Common myeloid progenitor, CD34-positive (primary cell): Measurements from ENCODE around the gene PXK.

Source experiments
- CTCF ChIA-PET: fragments of 350-600 bp; sonication (Branson Sonifier 250); formaldehyde crosslinking; loops from one replicate; lab custom pipeline; 2021; ENCODE audit warnings: antibody characterized with exemption; lab: Charles Lee
- POLR2A ChIA-PET: fragments of 350-600 bp; sonication (Branson Sonifier 250); formaldehyde crosslinking; loops from one replicate; lab custom pipeline; 2021; ENCODE audit warnings: antibody characterized with exemption; lab: Charles Lee
- DNase-seq, 3 donors: peaks; one replicate each; pipeline versions ENCODE4 v3.0.0 to v3.0.0-alpha.2; 2013
- H3K27ac ChIP-seq, 2 experiments: 1 replicate in 1 of 2; 2 replicates in 1 of 2; pipeline ENCODE4 v1.7.0; 2013; ENCODE audit warnings: inconsistent platforms in 2 of 2, low read length in 2 of 2, mild to moderate bottlenecking in 2 of 2, low read depth in 1 of 2, moderate library complexity in 1 of 2; ENCODE audit not compliant: severe bottlenecking in 2 of 2, insufficient read depth in 1 of 2, poor library complexity in 1 of 2
- H3K27me3 ChIP-seq, 5 experiments: replicated peaks in 2 of 5; 1 replicate in 3 of 5; 2 replicates in 2 of 5; pipeline versions ENCODE4 v1.6.1 to v1.7.0; 2013; ENCODE audit warnings: low read length in 4 of 5, mild to moderate bottlenecking in 2 of 5, moderate library complexity in 2 of 5, inconsistent platforms in 1 of 5; ENCODE audit not compliant: insufficient read depth in 5 of 5, control insufficient read depth in 4 of 5
- H3K36me3 ChIP-seq, 4 experiments: 1 replicate in 2 of 4; 2 replicates in 2 of 4; pipeline versions ENCODE4 v1.6.1 to v1.7.0; 2013; ENCODE audit warnings: low read length in 3 of 4, control low read depth in 1 of 4, mild to moderate bottlenecking in 1 of 4; ENCODE audit not compliant: control insufficient read depth in 4 of 4, insufficient read depth in 4 of 4
- H3K4me1 ChIP-seq, 4 experiments: 1 replicate in 3 of 4; 2 replicates in 1 of 4; pipeline versions ENCODE4 v1.6.1 to v1.7.1; 2013; ENCODE audit warnings: low read length in 3 of 4, mild to moderate bottlenecking in 3 of 4, control low read depth in 1 of 4, inconsistent platforms in 1 of 4, moderate library complexity in 1 of 4; ENCODE audit not compliant: control insufficient read depth in 4 of 4, insufficient read depth in 4 of 4; ENCODE audit errors: control extremely low read depth in 1 of 4
- H3K4me3 ChIP-seq, 7 experiments: 1 replicate in 4 of 7; 2 replicates in 3 of 7; pipeline versions ENCODE4 v1.5.1 to v1.7.0; 2013; ENCODE audit warnings: mild to moderate bottlenecking in 7 of 7, low read length in 6 of 7, moderate library complexity in 6 of 7, inconsistent platforms in 2 of 7, low read depth in 2 of 7, control low read depth in 1 of 7; ENCODE audit not compliant: insufficient read depth in 4 of 7, control insufficient read depth in 1 of 7; ENCODE audit errors: extremely low read depth in 1 of 7
- H3K9me3 ChIP-seq, 5 experiments: 1 replicate in 4 of 5; 2 replicates in 1 of 5; pipeline versions ENCODE4 v1.6.1 to v1.7.1; 2013; ENCODE audit warnings: low read length in 4 of 5, mild to moderate bottlenecking in 2 of 5, inconsistent platforms in 1 of 5, low read depth in 1 of 5, moderate library complexity in 1 of 5; ENCODE audit not compliant: control insufficient read depth in 4 of 5, insufficient read depth in 2 of 5; ENCODE audit errors: control extremely low read depth in 1 of 5
- WGBS: methylation state at CpG from one replicate; pipeline ENCODE4 v1.1.5; 2013; ENCODE audit not compliant: insufficient coverage; 5-methylcytosine and 5-hydroxymethylcytosine counted together

PXK gene

DNA sequence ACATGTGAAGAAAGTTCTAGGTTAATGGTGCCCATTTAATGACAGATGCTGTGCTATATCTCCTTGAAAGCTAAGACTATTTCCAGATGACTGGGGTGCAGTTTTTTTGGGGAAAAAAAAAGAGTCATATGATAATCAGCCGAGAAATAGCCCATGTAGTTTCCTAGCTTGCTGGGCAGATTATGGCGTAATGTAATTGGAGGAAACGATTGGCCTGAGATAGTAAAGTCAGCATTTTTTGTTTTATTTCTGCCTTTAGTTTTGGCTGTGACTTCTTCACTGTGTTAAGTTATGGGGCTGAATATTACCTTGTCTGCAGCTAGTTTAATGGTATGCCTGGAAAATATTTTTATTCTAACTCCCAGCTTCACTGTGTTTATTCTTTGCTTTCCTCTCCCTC is 77.0 kb downstream of the PXK start:
- 100% methylated on average over 3 of the region's 3 CpGs for WGBS
- POLR2A ChIA-PET: interaction anchor here (0.6 kb wide), 1 partner anchor 65 kb away, joined by 6 read pairs; no protein-coding TSS in a partner anchor

DNA sequence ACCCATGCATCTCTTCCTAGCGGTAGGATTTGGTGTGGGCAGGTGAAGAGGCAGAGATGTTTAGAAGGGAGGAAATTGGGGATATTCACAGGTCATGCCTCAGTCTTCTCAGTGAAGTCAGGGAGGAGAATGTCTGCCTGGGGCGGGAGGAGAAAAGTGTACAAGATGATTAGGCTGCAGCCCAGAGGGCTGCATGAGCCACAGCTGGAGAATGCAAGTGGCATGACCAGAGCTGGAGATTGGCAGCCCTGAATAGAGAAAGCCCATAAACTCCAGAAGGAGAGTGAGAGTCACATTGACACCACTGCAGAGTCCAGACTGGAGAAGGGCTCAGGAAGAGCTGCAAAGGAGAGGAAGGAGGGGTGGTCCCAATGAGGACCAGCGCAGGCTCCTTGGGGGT is 78.3 kb downstream of the PXK start:
- Histone ChIP-seq H3K27me3 (no peaks in the 10 kb centered on the region), H3K9me3 (no peaks in the 10 kb centered on the region), H3K27ac (no peak overlapping the region), H3K4me1 (no peaks in the 10 kb centered on the region), H3K36me3 (peaks cover 13 to 62% (median 40%) of the 10 kb centered on the region in 4 experiments), H3K4me3 (no peak overlapping the region)
- WGBS: 95% methylated on average over 3 of the region's 3 CpGs
- CTCF ChIA-PET: interaction anchor here (1.1 to 3.3 kb wide), 9 partner anchors 11 to 222 kb away, joined by 3 to 28 read pairs (median 5); partner anchors contain the start of genes HTD2 and RPP14
- no peak for DNase-seq
- POLR2A ChIA-PET: no interaction called here

More for the DNA sequence above, 77.0 kb downstream of the PXK start:
- DNase-seq: no peak
- Histone ChIP-seq H3K9me3 (no peaks in the 10 kb centered on the region), H3K27ac (no peak overlapping the region), H3K27me3 (no peaks in the 10 kb centered on the region), H3K36me3 (peaks cover 13 to 53% (median 40%) of the 10 kb centered on the region in 4 experiments), H3K4me1 (no peaks in the 10 kb centered on the region), H3K4me3 (no peak overlapping the region)
- CTCF ChIA-PET: interaction anchor here (1.0 to 2.2 kb wide), 9 partner anchors 10 to 101 kb away, joined by 3 to 7 read pairs (median 4); no protein-coding TSS in a partner anchor

DNA sequence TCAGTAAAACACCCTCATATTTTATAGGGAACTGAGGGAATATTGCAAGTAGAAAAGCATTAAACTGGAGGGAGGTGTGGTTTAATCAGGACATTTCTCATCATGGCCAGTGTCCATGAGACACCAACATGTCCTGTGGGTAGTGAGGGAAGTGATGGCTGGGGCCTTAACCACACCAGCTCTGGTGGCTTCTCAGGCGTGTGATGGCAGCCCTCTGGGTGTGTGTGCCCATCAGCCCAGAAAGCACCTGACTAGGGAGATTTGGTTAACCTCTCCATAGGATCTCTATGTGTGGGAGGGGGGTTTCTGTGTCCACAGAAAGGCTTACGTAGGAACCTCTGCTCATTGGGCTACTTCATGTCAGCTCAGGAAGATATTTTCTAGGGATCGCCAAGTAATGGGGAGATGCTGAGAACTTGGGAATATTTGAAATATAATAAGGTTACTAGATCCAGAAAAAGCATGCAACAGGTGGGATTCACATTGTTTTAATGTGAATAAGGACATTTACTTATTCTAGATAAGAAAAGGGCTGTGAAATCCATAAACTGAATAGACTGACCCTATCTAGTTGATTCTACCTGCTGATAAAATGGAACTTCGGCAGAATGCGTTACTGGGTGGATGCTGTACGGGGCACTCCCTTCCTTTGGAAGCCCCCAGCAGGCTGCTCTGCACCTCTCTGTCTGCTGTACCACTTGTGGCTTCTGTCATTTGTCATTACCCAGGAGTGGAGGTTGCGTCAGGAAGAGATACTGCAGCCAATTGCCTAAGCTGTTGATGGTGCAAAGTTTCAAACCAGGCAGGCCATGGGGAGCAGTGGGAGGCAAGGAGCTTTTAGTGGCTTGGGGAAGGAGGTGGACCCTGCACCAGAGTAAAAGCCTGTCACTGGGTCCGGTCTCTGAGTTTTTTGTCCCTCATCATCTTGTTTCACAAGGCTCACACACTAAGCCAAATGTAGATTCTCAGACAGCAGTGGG is 79.4 kb downstream of the PXK start:
- Histone ChIP-seq H3K9me3 (no peaks in the 10 kb centered on the region), H3K27me3 (no peaks in the 10 kb centered on the region), H3K4me3 (no peak overlapping the region), H3K27ac (no peak overlapping the region), H3K36me3 (peaks cover 13 to 68% (median 37%) of the 10 kb centered on the region in 4 experiments), H3K4me1 (no peaks in the 10 kb centered on the region)
- ChIA-PET CTCF (interaction anchor here (0.7 to 3.3 kb wide), 20 partner anchors 12 to 224 kb away, joined by 3 to 28 read pairs (median 4); partner anchors contain the start of genes HTD2 and RPP14), POLR2A (no interaction called here)
- no peak for DNase-seq
- 100% methylated on average over 5 of the region's 8 CpGs for WGBS

DNA sequence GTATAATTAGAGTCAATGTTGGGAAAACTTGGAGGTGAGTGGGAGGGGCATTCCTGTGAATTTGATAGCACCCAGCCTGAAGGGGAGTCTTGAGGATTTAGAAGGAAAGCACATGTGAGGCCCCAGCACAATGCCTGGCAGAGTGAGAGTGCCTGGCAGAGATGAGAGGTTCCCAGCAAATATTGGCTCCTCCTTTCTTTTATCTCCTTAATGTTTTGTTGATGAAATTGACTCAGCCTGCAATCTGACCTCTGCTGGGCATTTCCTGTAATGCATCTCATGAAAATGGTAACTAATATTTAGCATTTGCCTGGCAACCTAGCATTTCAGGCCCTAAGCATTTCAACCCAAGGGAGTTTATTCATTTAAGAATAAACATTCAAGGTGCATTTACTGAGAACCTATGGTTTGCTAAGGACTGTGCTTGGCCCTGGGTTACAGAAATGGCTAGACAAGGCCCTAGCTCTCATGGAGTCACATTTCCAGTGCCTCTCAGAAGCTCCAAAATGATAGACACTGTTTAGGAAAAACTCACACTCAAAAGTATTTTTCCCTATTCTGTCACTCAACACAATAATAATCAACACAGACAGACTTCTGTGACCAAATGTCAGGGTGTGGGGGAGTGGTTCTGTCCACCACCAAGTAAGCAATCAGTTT is 82.0 kb downstream of the PXK start:
- no peaks in the 10 kb centered on the region for H3K27me3 ChIP-seq
- POLR2A ChIA-PET: no interaction called here
- H3K9me3 ChIP-seq: no peaks in the 10 kb centered on the region
- peaks cover 0 to 9% (median 4%) of the 10 kb centered on the region in 4 experiments for H3K4me1 ChIP-seq
- H3K27ac ChIP-seq: peak overlapping the region in 1 of 2 experiments; percentile 37
- no peak overlapping the region for H3K4me3 ChIP-seq
- DNase-seq: peak; percentile 70 to 89 (median 85)
- peaks cover 9 to 65% (median 27%) of the 10 kb centered on the region in 4 experiments for H3K36me3 ChIP-seq
- CTCF ChIA-PET: interaction anchor here (0.8 to 5.1 kb wide), 26 partner anchors 10 to 226 kb away, joined by 3 to 72 read pairs (median 5); partner anchors contain the start of genes HTD2, PDHB, PXK and RPP14

DNA sequence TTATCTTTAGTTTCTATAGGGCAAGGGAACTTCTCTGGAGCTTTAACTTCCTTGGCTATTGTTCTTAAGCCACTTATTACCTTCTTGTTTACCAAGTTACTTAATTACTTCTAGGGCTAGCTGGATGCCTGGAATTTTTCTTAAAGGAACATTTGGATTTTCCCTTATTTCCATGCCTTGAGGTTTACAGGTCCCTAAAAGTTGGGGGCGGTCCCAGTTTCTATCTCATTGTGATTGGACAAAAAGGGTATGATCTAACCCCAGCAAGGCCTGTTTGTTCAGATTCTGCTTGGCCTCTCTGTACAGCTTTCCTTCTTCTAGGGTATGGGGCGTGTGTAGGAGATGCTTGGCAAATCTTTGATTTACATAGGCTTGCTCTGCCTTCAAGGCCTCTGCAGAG is 83.5 kb downstream of the PXK start:
- Histone ChIP-seq H3K36me3 (peaks cover under 1 to 63% (median 17%) of the 10 kb centered on the region in 4 experiments), H3K4me3 (no peak overlapping the region), H3K27me3 (no peaks in the 10 kb centered on the region), H3K27ac (no peak overlapping the region), H3K9me3 (no peaks in the 10 kb centered on the region), H3K4me1 (peaks cover 0 to 12% (median 5%) of the 10 kb centered on the region in 4 experiments)
- POLR2A ChIA-PET: no interaction called here
- DNase-seq: no peak
- CTCF ChIA-PET: interaction anchor here (0.9 to 5.1 kb wide), 18 partner anchors 10 to 228 kb away, joined by 3 to 72 read pairs (median 8); partner anchors contain the start of genes HTD2, PXK and RPP14
- 94% methylated on average over 2 of the region's 2 CpGs for WGBS

DNA sequence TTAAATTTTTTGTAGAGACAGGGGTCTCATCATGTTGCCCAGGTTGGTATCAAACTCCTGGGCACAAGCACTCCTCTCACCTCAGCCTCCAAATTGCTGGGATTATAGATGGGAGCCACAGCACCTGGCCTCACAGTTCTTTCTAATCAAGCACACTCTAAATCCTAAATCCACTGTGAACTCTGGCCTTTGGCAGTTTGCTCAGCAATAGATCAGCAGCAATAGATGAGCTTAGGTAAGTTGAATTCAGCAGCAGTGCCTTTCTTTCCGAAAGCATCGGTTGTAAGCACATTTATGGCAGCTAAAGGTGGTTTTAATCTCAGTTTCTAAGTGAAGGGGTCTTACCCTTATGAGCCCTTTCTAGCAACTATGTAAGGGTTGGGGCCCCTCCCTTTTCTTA is 84.4 kb downstream of the PXK start:
- Histone ChIP-seq H3K27me3 (no peaks in the 10 kb centered on the region), H3K4me3 (no peak overlapping the region), H3K9me3 (no peaks in the 10 kb centered on the region), H3K4me1 (peaks cover 0 to 12% (median 5%) of the 10 kb centered on the region in 4 experiments), H3K36me3 (peaks cover 0 to 62% (median 16%) of the 10 kb centered on the region in 4 experiments), H3K27ac (no peak overlapping the region)
- no peak for DNase-seq
- no CpG with 5 or more reads among the region's 2 CpGs for WGBS
- POLR2A ChIA-PET: no interaction called here
- CTCF ChIA-PET: interaction anchor here (0.7 to 5.1 kb wide), 9 partner anchors 9 to 116 kb away, joined by 3 to 72 read pairs (median 11); partner anchors contain the start of genes HTD2, PXK and RPP14
